ENCODE data around the gene RRAS. TPM values are rescaled to one million over a fixed set of nuclear protein-coding genes. Genes with fewer than 3 reads are reported as not detected.

RRAS gene
- 10 to 100 TPM in 2 of 6 donors, 1 to 10 TPM in 4; 5.5 to 24.4 (median 7.5) TPM for total RNA-seq
- 10 to 100 TPM; 27.2 to 42.9 TPM for polyA plus RNA-seq

DNA sequence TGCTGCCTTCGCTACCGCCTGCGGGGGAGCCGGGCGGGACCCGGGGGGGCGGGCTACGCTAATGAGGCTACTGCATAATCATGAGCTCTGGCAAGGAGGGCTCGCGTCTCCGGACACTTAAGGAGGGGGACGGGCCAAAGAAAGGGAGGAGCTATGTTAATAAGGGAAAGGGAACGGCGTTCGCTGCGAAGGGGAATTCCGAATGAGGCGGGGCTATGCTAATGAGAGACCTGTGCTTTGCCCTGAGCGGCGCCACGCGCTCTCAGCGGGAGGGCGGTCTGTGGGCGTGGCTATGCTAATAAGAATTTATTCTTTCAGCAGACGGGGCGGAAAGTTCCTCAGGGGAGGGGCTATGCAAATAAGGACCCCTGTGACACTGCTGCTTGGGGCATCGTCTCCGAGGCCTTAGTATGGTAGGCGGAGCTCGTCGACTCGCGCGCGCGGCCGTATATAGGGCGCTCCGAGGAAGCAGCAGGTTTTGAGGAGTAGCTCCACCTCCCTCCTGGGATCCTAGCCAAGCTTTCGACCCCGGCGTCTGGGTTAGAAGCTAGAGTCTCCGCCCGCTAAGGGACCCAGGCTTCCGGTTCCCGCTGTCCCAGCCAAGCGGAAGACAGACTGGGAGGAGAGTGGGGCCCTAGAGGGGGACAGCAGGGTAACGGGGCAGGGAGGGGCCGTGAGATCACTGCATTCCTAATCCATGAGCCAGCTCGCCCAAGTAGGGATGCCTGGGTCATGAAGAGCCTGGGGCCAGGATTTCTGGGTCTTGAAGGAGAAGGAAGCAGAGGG, at the start of gene RRAS:
RRAS (minus strand) TSS at position 31 of the 786 bp plus-strand sequence. CDS start 45 bp downstream, outside the sequence.
- H3K4me3 ChIP-seq, result peak within 1 kb of the TSS; percentile 39 to 99 (median 59)

DNA sequence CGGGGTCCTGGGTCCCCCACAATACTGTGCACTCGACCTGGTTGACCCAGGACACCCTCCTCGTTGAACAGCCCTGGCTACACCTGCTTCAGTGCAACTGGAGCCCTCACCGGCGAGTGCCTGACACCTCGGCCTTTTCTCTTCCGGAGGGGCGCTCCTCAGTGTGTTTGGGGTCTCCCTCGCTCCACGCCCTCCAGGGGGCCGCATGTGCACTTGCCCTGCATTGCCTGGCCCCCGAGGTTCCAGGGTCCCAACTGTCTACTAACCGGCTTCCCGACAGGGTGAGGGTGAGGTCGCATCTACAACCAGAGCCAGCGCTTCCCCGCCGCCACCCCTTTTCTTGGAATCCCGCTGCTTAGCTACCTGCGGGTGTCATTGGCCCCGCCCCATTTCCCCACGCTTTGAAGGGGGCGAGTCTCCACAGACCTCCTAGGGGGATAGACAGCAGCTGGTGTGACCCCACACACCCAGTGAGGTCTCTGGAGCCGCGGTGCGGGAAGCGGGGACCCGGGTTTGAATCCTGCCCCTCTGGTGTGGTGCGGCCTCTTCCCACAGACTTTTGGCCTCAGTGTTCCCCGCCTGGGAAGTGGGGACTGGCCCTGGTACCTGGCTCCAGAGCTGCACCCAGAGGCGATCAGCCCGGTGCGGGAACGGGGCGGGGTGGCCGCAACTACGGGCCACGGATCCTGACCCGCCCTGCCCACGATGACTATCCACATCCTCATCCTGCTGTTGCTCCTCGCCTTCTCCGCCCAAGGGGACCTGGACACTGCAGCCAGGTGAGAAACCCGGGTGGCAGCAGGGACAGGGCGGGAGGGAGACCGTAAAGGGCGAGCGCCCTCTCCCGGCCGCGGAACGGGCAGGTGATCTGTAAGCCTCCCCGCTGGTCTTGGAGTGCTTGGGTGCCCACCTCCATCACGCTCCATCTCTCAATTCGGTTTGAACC, 49.5 kb upstream of the RRAS start, which contains the start of gene ADM5:
ADM5 (plus strand) TSS at position 462 of the 946 bp plus-strand sequence; CDS start at position 706, 244 bp downstream.
- H3K27ac ChIP-seq, result peak within 1 kb of the TSS in 2 of 4 donors; percentile 26 to 33
- WGBS, 2 donors, result 22 to 24% methylated on average over 54 of the region's 54 CpGs

More for the DNA sequence above, at the start of gene RRAS:
- H3K4me1 ChIP-seq, result peaks cover 5 to 23% (median 8%) of the 10 kb centered on the region in 3 donors
- H3K27me3 ChIP-seq, result no peaks in the 10 kb centered on the region
- DNase-seq, result peak; percentile 96 to 100 (median 99)
- H3K9me3 ChIP-seq, result no peaks in the 10 kb centered on the region
- WGBS, 2 donors, result 0% methylated on average over 51 of the region's 51 CpGs
- TF ChIP-seq, protein P1, sequence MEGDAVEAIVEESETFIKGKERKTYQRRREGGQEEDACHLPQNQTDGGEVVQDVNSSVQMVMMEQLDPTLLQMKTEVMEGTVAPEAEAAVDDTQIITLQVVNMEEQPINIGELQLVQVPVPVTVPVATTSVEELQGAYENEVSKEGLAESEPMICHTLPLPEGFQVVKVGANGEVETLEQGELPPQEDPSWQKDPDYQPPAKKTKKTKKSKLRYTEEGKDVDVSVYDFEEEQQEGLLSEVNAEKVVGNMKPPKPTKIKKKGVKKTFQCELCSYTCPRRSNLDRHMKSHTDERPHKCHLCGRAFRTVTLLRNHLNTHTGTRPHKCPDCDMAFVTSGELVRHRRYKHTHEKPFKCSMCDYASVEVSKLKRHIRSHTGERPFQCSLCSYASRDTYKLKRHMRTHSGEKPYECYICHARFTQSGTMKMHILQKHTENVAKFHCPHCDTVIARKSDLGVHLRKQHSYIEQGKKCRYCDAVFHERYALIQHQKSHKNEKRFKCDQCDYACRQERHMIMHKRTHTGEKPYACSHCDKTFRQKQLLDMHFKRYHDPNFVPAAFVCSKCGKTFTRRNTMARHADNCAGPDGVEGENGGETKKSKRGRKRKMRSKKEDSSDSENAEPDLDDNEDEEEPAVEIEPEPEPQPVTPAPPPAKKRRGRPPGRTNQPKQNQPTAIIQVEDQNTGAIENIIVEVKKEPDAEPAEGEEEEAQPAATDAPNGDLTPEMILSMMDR (IDR thresholded peaks at IDR 0.05), result no peak
- peak; percentile 64 to 75 (median 72) for ATAC-seq
- H3K36me3 ChIP-seq, result no peaks in the 10 kb centered on the region
- intact Hi-C loops (cut with DNase I), result no loop called here
- FAIRE-seq, result peak; percentile 98
- peak within 1 kb of the TSS; percentile 97 to 99 (median 98) for H3K27ac ChIP-seq

DNA sequence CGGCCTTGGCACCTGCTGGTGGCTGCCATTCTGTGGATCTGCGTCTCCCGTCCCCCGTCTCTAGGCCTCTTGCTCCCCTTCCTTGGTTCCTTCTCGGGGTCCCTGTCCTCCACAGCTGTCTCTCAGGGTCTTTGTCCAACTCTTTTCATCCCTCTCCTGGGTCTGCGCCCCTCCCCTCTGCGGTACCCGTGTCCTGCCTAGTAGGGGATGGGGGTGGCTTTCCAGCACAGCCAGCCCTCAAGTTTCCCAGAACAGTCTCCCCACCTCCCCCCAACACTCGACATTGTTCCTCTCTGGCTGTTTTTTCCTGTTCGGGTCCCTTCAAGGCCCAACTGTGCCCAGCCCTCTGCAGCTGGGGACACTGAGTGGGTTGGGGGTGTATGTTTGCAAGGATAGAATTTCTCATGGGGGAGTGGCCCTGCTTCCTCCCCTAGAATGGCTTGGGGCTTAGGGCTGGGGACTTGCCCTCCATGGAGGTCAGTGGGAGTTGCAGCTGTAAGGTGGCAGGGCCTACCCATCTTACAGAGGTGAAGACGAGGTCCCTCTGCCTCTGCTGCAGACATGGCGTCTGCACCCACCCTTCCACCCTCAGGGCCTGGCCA, 48.7 kb upstream of the RRAS start:
- Histone ChIP-seq H3K4me3 (no peak overlapping the region), H3K27me3 (no peaks in the 10 kb centered on the region), H3K4me1 (peaks cover 0 to 13% (median 3%) of the 10 kb centered on the region in 3 donors), H3K27ac (no peak overlapping the region), H3K9me3 (no peaks in the 10 kb centered on the region), H3K36me3 (peaks cover 6 to 25% (median 9%) of the 10 kb centered on the region in 3 donors)
- TF ChIP-seq, protein P1 (IDR thresholded peaks at IDR 0.05), result no peak
- FAIRE-seq, result no peak
- DNase-seq, result no peak
- no peak for ATAC-seq
- WGBS, 2 donors, result 68 to 70% methylated on average over 12 of the region's 12 CpGs
- intact Hi-C loops (cut with DNase I), result no loop called here

More for the DNA sequence above, 49.5 kb upstream of the RRAS start, which contains the start of gene ADM5:
- no peaks in the 10 kb centered on the region for H3K9me3 ChIP-seq
- ATAC-seq (peak; percentile 82 to 88 (median 85)), DNase-seq (peak; percentile 67 to 90 (median 78)), FAIRE-seq (no peak)
- TF ChIP-seq, protein P1 (IDR thresholded peaks at IDR 0.05), result peak; percentile 27 to 64 (median 48)
- H3K4me1 ChIP-seq, result peaks cover 0 to 13% (median 3%) of the 10 kb centered on the region in 3 donors
- peaks cover under 1 to 18% (median 9%) of the 10 kb centered on the region in 3 donors for H3K36me3 ChIP-seq
- no peaks in the 10 kb centered on the region for H3K27me3 ChIP-seq
- intact Hi-C loops (cut with DNase I), result no loop called here
- peak within 1 kb of the TSS; percentile 23 to 58 (median 41) for H3K4me3 ChIP-seq

DNA sequence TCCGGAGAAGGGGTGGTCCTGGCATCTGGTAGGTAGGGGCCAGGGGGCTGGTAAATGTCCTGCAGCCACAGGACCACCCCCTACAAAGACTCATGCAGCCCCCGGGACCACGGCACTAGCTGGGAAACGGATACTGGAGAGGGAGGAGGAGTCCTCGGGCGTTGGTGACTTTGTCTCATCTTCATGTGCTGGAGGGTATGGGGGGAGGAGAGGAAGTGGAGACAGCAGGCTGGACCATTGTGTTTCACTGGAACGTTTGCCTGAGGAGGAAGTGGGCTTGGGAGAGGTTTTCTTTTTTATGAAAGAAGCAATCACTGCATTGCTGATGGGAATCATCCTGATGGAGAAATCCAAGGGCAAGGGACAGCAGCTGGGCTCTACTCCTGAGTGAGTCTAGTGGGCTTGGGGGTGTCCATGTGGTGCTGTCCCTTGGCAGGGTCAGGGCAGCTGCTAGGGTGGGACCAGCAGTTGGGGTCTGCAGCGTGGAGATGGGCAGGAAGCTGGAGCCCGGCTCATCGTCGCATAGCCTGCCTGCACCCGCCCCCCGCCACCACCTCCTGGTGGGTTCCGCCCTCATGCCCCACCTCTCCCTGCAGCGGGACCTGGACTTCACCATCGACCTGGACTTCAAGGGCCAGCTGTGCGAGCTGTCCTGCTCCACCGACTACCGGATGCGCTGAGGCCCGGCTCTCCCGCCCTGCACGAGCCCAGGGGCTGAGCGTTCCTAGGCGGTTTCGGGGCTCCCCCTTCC, 47.8 kb upstream of the RRAS start:
- peaks cover 0 to 13% (median 3%) of the 10 kb centered on the region in 3 donors for H3K4me1 ChIP-seq
- H3K27ac ChIP-seq, result no peak overlapping the region
- intact Hi-C loops (cut with DNase I), result no loop called here
- no peak for FAIRE-seq
- H3K9me3 ChIP-seq, result no peaks in the 10 kb centered on the region
- peaks cover 6 to 25% (median 9%) of the 10 kb centered on the region in 3 donors for H3K36me3 ChIP-seq
- H3K4me3 ChIP-seq, result no peak overlapping the region
- 82 to 83% methylated on average over 26 of the region's 26 CpGs for WGBS, 2 donors
- TF ChIP-seq, protein P1 (IDR thresholded peaks at IDR 0.05), result no peak
- DNase-seq, result peak in 1 of 6 donors; percentile 73
- no peaks in the 10 kb centered on the region for H3K27me3 ChIP-seq
- no peak for ATAC-seq
